SIG-M5 (cell line): Measurements from ENCODE around the gene INTS12.

Experiments used
- DNase-seq: peaks from one replicate; lab custom pipeline; 2025; lab: John Stamatoyannopoulos, UW

Gene INTS12

DNA sequence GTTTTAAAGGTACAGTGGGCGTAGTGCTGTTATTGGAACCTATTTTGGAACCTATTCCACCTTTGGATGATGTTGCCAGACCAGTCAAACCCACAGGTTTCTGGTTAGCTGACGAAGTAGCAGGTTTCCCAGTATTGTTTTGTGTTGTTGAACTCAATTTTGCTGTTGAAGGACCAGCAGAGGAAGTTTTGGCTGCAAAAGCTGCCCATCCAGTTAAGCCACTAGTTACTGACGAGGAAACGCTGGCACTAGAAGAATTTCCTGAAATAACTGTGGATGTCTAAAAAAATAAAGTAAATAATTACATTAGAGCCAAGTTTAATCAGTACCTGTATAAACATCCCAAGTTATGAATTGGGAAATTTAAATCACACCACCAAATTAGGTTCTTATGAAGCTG lies 25.5 kb downstream of the INTS12 start:
- no peak for DNase-seq

DNA sequence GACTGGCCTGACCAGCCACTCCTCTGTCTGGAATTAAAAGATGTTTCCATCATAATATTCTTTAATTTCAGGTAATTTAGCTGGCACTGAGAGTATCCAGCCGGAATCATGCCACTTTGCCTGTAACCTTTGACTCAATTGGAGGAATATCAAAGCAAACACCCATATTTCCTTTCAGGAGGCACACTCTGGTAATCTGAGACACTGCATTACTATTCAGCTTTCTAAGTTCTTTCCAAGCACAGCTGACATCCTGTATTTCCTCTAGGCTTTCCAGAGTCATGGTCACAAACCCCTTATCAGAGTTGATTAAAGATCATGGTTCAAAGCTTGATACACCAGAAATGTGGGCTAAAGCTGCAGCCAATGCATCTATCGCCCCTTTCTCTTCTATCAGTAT lies 29.3 kb downstream of the INTS12 start:
- DNase-seq, result no peak

GRCh38 chr4:105677709-105678108 lies 30.8 kb downstream of the INTS12 start:
- DNase-seq, result no peak

DNA sequence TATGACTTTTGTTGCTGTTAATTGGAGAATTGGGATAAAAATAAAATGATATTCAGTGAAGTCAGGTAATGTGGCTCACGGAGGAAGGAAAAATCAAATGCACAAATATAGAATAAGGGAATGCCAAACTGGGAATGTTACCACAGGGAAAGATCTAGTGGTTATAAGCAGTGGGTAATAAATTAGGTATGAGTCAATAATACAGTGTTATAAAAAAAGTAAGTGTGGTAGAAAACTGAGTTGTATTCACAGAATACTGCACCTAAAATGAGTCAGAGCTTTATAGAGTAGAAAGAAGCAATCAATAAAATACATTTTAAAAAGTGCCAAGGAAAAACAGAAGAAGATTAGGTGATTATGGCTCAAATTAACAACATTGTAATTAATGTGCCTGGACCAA lies 34.5 kb downstream of the INTS12 start:
- no peak for DNase-seq

GRCh38 chr4:105671301-105671700 lies 37.2 kb downstream of the INTS12 start:
- DNase-seq, result no peak

GRCh38 chr4:105670684-105671083 lies 37.8 kb downstream of the INTS12 start:
- no peak for DNase-seq

GRCh38 chr4:105666693-105667092 lies 41.8 kb downstream of the INTS12 start:
- no peak for DNase-seq

DNA sequence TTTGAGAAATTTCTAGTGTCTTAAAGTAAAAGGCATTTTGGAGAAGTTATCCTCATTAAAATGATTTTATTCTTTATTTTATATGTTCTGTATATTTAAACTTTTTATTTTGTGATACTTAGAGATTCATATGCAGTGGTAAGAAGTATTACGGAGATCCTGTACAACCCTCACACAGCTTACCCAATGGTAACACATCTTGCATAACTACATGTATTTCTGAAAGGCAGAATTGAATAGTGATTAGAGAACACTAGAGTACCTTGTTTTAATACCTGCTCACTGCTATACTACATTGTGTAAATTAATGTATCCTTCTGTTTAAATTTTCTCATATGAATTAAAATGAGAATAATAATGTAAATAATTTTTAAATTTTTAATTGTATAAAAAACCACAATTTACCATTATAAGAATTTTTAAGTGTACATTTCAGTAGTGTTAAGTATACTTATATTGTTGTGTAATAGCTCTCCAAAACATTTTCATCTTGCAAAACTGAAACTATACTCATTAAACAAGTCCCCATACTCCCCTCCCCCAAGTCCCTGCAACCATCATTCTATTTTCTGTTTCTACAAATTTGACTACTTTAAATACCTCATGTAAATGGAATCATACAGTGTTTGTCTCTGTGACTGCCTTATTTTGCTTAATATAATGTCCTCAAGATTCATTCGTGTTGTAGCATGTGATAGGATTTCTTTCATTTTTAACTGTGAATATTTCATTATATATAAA lies 45.4 kb downstream of the INTS12 start:
- DNase-seq, result no peak

DNA sequence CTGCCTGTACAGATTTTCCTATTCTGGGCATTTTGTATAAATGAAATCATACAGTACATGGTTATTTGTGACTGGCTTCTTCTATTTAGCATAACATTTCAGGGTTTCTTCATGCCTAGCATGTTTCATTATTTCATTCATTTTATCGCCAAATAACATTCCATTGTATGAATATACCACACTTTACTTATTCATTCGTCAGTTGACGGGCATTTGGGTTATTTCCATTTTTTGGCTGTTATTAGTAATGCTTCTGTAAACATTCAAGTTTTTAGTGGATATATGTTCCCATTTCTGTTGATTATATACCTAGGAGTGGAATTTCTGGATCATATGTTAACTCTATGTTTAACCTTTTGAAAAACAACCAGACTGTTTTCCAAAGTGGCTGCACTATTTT lies 47.5 kb downstream of the INTS12 start:
- no peak for DNase-seq

- no peak for DNase-seq
These were observed 49.3 kb downstream of the INTS12 start for GRCh38 chr4:105659190-105659589.

- DNase-seq, result no peak
These were observed 51.2 kb downstream of the INTS12 start for GRCh38 chr4:105657117-105657765.

DNA sequence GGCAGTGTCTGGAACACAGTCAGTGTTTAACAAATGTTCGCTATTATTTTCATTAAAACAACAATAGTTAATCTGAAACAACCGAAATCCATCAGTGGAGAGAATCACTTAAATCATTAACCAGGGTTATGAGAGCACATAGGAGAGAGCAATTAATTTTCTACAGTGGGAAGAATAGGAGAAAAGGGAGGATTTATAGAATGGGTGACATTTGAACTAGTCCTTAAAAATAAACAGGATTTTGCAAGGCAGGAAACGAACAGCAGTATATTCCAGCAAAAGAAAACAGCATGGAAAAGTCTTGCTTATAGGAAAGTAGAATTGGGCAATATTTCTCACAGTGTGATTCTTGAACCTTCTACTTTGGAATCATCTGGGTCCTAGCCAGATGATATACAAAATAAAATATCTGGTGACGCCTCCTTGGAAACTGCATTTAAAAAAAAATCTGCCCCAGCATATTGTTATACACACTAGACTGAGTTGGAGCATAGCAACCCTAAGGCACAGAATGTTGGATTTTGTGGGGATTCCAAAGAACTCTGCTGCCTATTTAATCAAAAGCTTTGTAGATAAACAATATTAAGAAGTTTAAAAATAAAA lies 56.1 kb downstream of the INTS12 start:
- no peak for DNase-seq

- no peak for DNase-seq
These were observed 56.6 kb downstream of the INTS12 start for GRCh38 chr4:105651884-105652283.

- no peak for DNase-seq
These were observed 58.3 kb downstream of the INTS12 start for GRCh38 chr4:105650190-105650589.

- DNase-seq, result no peak
These were observed 63.0 kb downstream of the INTS12 start for GRCh38 chr4:105645440-105645839.

DNA sequence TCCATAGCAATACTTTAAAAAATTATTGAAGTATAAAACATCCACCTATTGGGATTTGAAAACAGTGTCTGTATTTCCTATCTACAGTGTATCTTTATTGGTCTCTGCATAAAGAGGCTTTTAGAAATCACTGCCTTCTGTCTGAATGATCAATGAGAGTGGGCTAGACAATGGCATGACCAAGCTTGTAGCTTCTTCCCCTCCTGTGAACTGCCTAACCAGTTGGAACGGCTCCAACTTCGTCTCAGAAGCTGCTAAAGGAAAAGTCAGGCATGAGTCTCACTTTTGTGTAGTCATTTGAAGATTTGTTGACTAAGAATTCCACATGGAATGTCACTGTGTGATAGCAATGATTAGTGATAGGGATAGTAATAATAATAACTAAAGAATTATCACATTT lies 64.2 kb downstream of the INTS12 start:
- DNase-seq, result no peak

DNA sequence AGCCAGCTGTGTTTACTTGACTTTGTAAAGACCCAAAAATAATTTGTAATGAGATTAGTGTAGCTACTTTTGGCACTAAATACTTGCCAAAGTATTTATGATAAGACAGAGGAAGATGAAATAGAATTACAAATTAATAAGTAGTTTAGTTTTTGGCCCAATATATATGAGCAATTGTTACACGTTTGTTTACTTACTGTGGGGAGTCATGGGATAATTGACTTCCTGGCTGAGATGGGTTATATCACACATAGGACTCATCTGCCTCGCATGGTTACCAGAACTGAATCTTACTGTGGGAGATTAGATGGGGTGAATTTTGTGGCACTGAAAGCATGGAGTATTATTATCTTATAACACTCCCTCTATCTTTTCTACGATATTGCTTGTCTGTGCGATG lies 66.6 kb downstream of the INTS12 start:
- DNase-seq, result no peak

GRCh38 chr4:105637408-105638176 lies 70.9 kb downstream of the INTS12 start:
- DNase-seq, result no peak

DNA sequence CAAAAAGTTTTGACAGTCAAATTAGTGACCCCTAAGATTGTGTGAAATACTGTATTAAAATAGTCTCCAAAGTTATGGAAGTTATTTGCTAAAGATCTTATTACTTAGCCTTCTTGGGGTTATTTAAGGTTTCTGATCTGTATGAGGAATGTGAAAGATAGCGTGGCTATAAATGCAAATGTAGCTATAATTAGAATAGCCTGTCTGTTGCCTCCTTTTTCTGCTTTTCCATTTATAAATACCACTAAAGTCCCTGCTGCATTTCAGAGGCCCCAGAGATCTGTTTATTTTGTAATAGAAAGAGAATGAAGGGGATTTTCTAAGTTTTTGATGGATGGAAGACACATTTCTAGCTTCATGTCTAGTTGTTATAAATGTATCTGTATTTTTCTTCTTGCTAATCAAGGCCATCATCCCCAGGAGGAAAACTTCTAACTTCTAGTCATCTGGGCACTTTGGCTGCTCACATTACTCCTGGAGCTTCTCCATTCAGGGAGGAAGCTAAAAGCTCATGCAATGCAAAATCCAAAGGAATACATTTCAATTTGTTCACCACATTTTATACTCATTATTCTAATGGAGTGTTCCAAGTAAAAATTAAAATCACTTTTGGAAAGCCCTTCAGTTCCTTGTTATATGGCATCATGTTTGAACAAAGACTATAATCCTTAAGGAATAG lies 73.9 kb downstream of the INTS12 start:
- no peak for DNase-seq

GRCh38 chr4:105633241-105633640 lies 75.2 kb downstream of the INTS12 start:
- DNase-seq, result no peak
